ENCODE data around the gene RAD50.
"Not testable (repeated sequence)": the region's sequence is repeated elsewhere in the genome, so short reads cannot be mapped to it uniquely, and the experiment has no call there.

The RAD50 gene

GRCh38 chr5:132556763-132557477 is at the start of gene RAD50:
RAD50 (plus strand) TSS chr5:132556977; CDS start chr5:132557325, 348 bp downstream.
- peak; percentile 39 for DNase-seq

GRCh38 chr5:132510076-132510475 is 46.7 kb upstream of the RAD50 start:
- DNase-seq: no peak

- DNase-seq: not testable (repeated sequence)
These were observed 43.0 kb upstream of the RAD50 start for GRCh38 chr5:132513618-132514336.

GRCh38 chr5:132522067-132522466 is 34.7 kb upstream of the RAD50 start:
- DNase-seq: not testable (repeated sequence)

GRCh38 chr5:132524877-132525276 is 31.9 kb upstream of the RAD50 start:
- not testable (repeated sequence) for DNase-seq

GRCh38 chr5:132525299-132525724 is 31.5 kb upstream of the RAD50 start:
- no peak for DNase-seq

- DNase-seq: no peak
These were observed 30.3 kb upstream of the RAD50 start for GRCh38 chr5:132526290-132526973.

GRCh38 chr5:132526974-132527564 is 29.7 kb upstream of the RAD50 start:
- no peak for DNase-seq

- DNase-seq: no peak
These were observed 28.8 kb upstream of the RAD50 start for GRCh38 chr5:132528021-132528420.

GRCh38 chr5:132528866-132529634 is 27.7 kb upstream of the RAD50 start:
- DNase-seq: no peak

GRCh38 chr5:132530946-132531345 is 25.8 kb upstream of the RAD50 start:
- no peak for DNase-seq

GRCh38 chr5:132539716-132540115 is 17.1 kb upstream of the RAD50 start:
- DNase-seq: no peak

- DNase-seq: no peak
These were observed 16.6 kb upstream of the RAD50 start for GRCh38 chr5:132540149-132540548.

- no peak for DNase-seq
These were observed 16.0 kb upstream of the RAD50 start for GRCh38 chr5:132540764-132541163.

- no peak for DNase-seq
These were observed 13.1 kb upstream of the RAD50 start, which contains the start of gene IL5 for GRCh38 chr5:132543472-132544201. IL5 (minus strand) TSS chr5:132543522; CDS start chr5:132543478, 44 bp downstream.

- no peak for DNase-seq
These were observed 10.7 kb upstream of the RAD50 start for GRCh38 chr5:132546108-132546507.

GRCh38 chr5:132547269-132547668 is 9.5 kb upstream of the RAD50 start:
- no peak for DNase-seq

GRCh38 chr5:132548834-132549233 is 7.9 kb upstream of the RAD50 start:
- DNase-seq: not testable (repeated sequence)

GRCh38 chr5:132549576-132549975 is 7.2 kb upstream of the RAD50 start:
- DNase-seq: no peak

GRCh38 chr5:132556153-132556762 is 519 bp upstream of the RAD50 start:
- no peak for DNase-seq

- DNase-seq: no peak
These were observed 848 bp downstream of the RAD50 start for GRCh38 chr5:132557478-132558172.

Measured in SIG-M5 (cell line).